ENCODE measurements around the gene CD40.
"Not testable (repeated sequence)": the region's sequence is repeated elsewhere in the genome, so short reads cannot be mapped to it uniquely, and the experiment has no call there.

CD40 gene

GRCh38 chr20:46085179-46085851 lies 32.8 kb upstream of the CD40 start:
- peaks cover 2% of the 10 kb centered on the region; the same call in 1 of the 2 replicates for H3K36me3 ChIP-seq (replicated peaks)
- H3K9me3 ChIP-seq, result no peaks in the 10 kb centered on the region
- no peaks in the 10 kb centered on the region for H3K27me3 ChIP-seq (ENCODE audit: low read depth)
- in situ Hi-C loops (cut with MboI; ENCODE audit: low sequenced_read_pairs), result no loop called here
- DNase-seq (ENCODE audit: low spot score in 2 of 2), result peak; percentile 75 to 87
- H3K4me1 ChIP-seq, result peaks cover 33% of the 10 kb centered on the region
- H3K4me3 ChIP-seq, result no peak overlapping the region

DNA sequence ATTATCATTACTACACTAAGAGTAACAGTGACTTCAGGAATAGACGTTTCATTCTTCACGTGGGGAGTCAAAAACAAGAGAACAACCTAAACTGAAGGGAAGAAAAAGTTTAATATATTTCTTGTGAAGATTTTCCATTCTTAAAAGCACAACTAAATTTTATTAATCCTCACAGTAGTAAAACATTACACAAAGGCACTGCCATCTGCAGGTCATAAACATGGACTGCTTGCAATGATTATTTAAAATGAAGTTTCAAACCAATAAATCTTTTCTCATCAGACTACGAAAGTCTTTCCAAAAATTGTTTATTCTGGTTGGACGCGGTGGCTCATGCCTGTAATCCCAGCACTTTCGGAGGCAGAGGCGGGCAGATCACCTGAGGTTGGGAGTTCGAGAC lies 31.0 kb upstream of the CD40 start:
- DNase-seq (ENCODE audit: low spot score in 2 of 2), result no peak
- in situ Hi-C loops (cut with MboI; ENCODE audit: low sequenced_read_pairs), result no loop called here
- Histone ChIP-seq H3K27me3 (ENCODE audit: low read depth) (no peaks in the 10 kb centered on the region), H3K4me3 (no peak overlapping the region), H3K4me1 (peaks cover 31% of the 10 kb centered on the region), H3K36me3 (replicated peaks) (peaks cover 2% of the 10 kb centered on the region; the same call in 1 of the 2 replicates), H3K9me3 (no peaks in the 10 kb centered on the region)

- DNase-seq (ENCODE audit: low spot score in 2 of 2), result peak; percentile 34 to 65
- peaks cover 27% of the 10 kb centered on the region for H3K4me1 ChIP-seq
- H3K4me3 ChIP-seq, result peak overlapping the region; percentile 75
- peaks cover 2% of the 10 kb centered on the region; the same call in 1 of the 2 replicates for H3K36me3 ChIP-seq (replicated peaks)
- H3K27me3 ChIP-seq (ENCODE audit: low read depth), result no peaks in the 10 kb centered on the region
- H3K9me3 ChIP-seq, result no peaks in the 10 kb centered on the region
- in situ Hi-C loops (cut with MboI; ENCODE audit: low sequenced_read_pairs), result no loop called here
These were observed 29.5 kb upstream of the CD40 start for GRCh38 chr20:46088409-46089166.

GRCh38 chr20:46089167-46089416 lies 29.0 kb upstream of the CD40 start:
- no peaks in the 10 kb centered on the region for H3K27me3 ChIP-seq (ENCODE audit: low read depth)
- H3K36me3 ChIP-seq (replicated peaks), result peaks cover 2% of the 10 kb centered on the region; the same call in 1 of the 2 replicates
- in situ Hi-C loops (cut with MboI; ENCODE audit: low sequenced_read_pairs), result no loop called here
- DNase-seq (ENCODE audit: low spot score in 2 of 2), result no peak
- peak overlapping the region; percentile 75 for H3K4me3 ChIP-seq
- H3K9me3 ChIP-seq, result no peaks in the 10 kb centered on the region
- peaks cover 27% of the 10 kb centered on the region for H3K4me1 ChIP-seq

GRCh38 chr20:46089417-46090388 lies 28.4 kb upstream of the CD40 start, which contains the start of gene NCOA5:
NCOA5 (minus strand) TSS chr20:46089962; CDS start chr20:46079424, 10,538 bp downstream.
- H3K36me3 ChIP-seq (replicated peaks), result peaks cover 2% of the 10 kb centered on the region; the same call in 1 of the 2 replicates
- in situ Hi-C loops (cut with MboI; ENCODE audit: low sequenced_read_pairs), result no loop called here
- no peaks in the 10 kb centered on the region for H3K9me3 ChIP-seq

DNA sequence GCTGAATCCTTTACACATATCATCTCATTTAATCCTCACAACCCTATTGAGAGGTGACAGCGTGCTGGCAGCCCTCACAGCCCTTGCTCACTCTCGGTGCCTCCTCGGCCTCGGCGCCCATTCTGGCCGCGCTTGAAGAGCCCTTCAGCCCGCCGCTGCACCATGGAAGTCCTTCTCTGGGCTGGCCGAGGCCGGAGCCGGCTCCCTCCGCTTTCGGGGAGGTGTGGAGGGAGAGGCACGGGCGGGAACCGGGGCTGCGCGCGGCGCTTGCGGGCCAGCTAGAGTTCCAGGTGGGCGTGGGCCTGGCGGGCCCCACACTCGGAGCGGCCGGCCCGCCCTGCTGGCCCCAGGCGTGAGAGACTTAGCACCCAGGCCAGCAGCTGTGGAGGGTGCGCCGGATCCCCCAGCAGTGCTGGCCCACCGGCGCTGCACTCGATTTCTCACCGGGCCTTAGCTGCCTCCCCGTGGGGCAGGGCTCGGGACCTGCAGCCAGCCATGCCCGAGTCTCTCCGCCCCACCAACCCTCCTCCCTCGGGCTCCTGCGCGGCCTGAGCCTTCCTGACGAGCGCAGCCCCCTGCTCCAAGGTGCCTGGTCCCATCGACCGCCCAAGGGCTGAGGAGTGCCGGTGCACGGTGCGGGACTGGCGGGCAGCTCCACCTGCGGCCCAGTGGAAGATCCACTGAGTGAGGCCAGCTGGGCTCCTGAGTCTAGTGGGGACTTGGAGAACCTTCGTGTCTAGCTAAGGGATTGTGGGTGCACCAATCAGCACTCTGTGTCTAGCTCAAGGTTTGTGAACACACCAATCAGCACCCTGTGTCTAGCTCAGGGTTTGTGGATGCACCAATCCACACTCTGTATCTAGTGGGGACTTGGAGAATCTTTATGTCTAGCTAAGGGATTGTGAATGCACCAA lies 26.2 kb upstream of the CD40 start:
- H3K4me3 ChIP-seq; DNase-seq (ENCODE audit: low spot score in 2 of 2); H3K9me3 ChIP-seq; H3K27me3 ChIP-seq (ENCODE audit: low read depth); H3K36me3 ChIP-seq (replicated peaks); in situ Hi-C loops (cut with MboI; ENCODE audit: low sequenced_read_pairs): not testable (repeated sequence)
- H3K4me1 ChIP-seq, result peaks cover 13% of the 10 kb centered on the region

More at GRCh38 chr20:46089417-46090388, 28.4 kb upstream of the CD40 start, which contains the start of gene NCOA5:
- Histone ChIP-seq H3K4me1 (peaks cover 27% of the 10 kb centered on the region), H3K4me3 (peak within 1 kb of the TSS; percentile 75), H3K27me3 (ENCODE audit: low read depth) (no peaks in the 10 kb centered on the region)
- peak; percentile 84 to 96 for DNase-seq (ENCODE audit: low spot score in 2 of 2)

DNA sequence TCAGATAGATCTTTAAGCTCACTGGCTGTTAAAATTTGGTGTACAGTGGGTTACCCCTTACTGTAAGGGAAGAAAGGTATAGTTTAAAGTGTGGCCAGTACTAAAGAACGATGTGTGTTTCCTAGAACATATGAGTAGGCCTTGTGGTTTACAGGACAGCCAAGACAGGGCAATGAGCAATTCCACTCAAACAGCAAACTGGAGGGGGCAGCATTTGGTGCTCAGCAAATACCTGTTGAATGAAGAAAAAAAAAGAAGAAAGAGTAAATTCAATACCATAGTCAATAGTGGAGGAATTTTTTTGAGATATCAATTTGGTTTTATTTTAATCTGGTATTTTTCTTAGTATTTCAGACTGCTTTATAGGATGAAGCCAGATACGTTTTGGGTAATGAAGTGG lies 24.6 kb upstream of the CD40 start:
- DNase-seq (ENCODE audit: low spot score in 2 of 2), result no peak
- in situ Hi-C loops (cut with MboI; ENCODE audit: low sequenced_read_pairs), result no loop called here

GRCh38 chr20:46099491-46100287 lies 18.4 kb upstream of the CD40 start:
- no peak for DNase-seq (ENCODE audit: low spot score in 2 of 2)
- H3K4me3 ChIP-seq, result no peak overlapping the region
- H3K9me3 ChIP-seq, result peaks cover 7% of the 10 kb centered on the region
- in situ Hi-C loops (cut with MboI; ENCODE audit: low sequenced_read_pairs), result no loop called here
- no peaks in the 10 kb centered on the region for H3K36me3 ChIP-seq (replicated peaks)
- H3K27me3 ChIP-seq (ENCODE audit: low read depth), result peaks cover 4% of the 10 kb centered on the region; the same call in 1 of the 2 replicates
- H3K4me1 ChIP-seq, result no peaks in the 10 kb centered on the region

More for the DNA sequence above, 24.6 kb upstream of the CD40 start:
- Histone ChIP-seq H3K4me3 (no peak overlapping the region), H3K9me3 (no peaks in the 10 kb centered on the region), H3K4me1 (no peaks in the 10 kb centered on the region), H3K36me3 (replicated peaks) (peaks cover 2% of the 10 kb centered on the region; the same call in 1 of the 2 replicates), H3K27me3 (ENCODE audit: low read depth) (no peaks in the 10 kb centered on the region)

DNA sequence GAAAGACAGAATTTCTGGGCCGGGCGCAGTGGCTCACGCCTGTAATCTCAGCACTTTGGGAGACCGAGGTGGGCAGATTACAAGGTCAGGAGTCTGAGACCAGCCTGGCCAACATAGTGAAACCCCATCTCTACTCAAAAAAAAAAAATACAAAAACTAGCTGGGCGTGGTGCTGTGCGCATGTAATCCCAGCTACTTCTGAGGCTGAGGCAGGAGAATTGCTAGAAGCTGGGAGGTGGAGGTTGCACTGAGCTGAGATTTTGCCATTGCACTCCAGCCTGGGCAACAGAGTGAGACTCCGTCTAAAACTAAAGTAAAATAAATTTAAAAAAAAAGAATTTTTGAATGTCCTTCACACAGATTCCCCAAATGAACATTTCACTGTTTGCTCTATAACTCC lies 17.7 kb upstream of the CD40 start:
- H3K4me1 ChIP-seq; H3K36me3 ChIP-seq (replicated peaks); in situ Hi-C loops (cut with MboI; ENCODE audit: low sequenced_read_pairs); H3K9me3 ChIP-seq; H3K27me3 ChIP-seq (ENCODE audit: low read depth); H3K4me3 ChIP-seq; DNase-seq (ENCODE audit: low spot score in 2 of 2): not testable (repeated sequence)

GRCh38 chr20:46100988-46101387 lies 17.1 kb upstream of the CD40 start:
- DNase-seq (ENCODE audit: low spot score in 2 of 2), result peak in 1 of 2 experiments; percentile 54

DNA sequence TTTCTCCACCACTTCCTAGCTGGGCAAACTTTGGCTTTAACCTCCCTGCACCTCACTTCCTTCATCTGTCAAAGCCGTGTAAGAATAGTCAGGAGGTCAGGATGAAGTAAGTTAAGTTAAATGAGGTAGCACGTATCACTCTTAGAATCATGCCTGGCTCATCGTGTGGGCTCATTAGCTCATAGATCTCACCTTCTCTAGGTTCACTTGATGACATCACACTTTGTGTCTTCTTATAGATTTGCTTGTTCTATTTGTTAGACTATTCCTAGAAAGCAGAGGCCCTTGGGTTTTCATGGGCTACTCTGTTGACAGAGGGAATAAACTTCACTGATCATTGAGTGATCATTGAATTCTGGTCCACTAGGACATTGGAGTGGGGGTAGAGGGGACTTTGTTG lies 16.2 kb upstream of the CD40 start:
- H3K4me1 ChIP-seq, result no peaks in the 10 kb centered on the region
- in situ Hi-C loops (cut with MboI; ENCODE audit: low sequenced_read_pairs), result no loop called here
- no peak for DNase-seq (ENCODE audit: low spot score in 2 of 2)
- no peak overlapping the region for H3K4me3 ChIP-seq
- H3K36me3 ChIP-seq (replicated peaks), result no peaks in the 10 kb centered on the region
- H3K9me3 ChIP-seq, result peaks cover 7% of the 10 kb centered on the region
- peaks cover 14% of the 10 kb centered on the region for H3K27me3 ChIP-seq (ENCODE audit: low read depth)

More at GRCh38 chr20:46100988-46101387, 17.1 kb upstream of the CD40 start:
- no peaks in the 10 kb centered on the region for H3K36me3 ChIP-seq (replicated peaks)
- H3K4me3 ChIP-seq, result no peak overlapping the region
- in situ Hi-C loops (cut with MboI; ENCODE audit: low sequenced_read_pairs), result no loop called here
- no peaks in the 10 kb centered on the region for H3K4me1 ChIP-seq
- H3K9me3 ChIP-seq, result peaks cover 7% of the 10 kb centered on the region
- H3K27me3 ChIP-seq (ENCODE audit: low read depth), result peaks cover 9% of the 10 kb centered on the region

GRCh38 chr20:46102940-46103339 lies 15.2 kb upstream of the CD40 start:
- Histone ChIP-seq H3K27me3 (ENCODE audit: low read depth) (peaks cover 18% of the 10 kb centered on the region), H3K9me3 (peaks cover 7% of the 10 kb centered on the region), H3K36me3 (replicated peaks) (no peaks in the 10 kb centered on the region), H3K4me1 (no peaks in the 10 kb centered on the region), H3K4me3 (no peak overlapping the region)
- in situ Hi-C loops (cut with MboI; ENCODE audit: low sequenced_read_pairs), result no loop called here
- no peak for DNase-seq (ENCODE audit: low spot score in 2 of 2)
